MCF 10A (cell line): ENCODE results near the gene FBXO10. TPM values are rescaled to one million over a fixed set of nuclear protein-coding genes. Genes with fewer than 3 reads are reported as not detected.
"Not testable (repeated sequence)": the region's sequence is repeated elsewhere in the genome, so short reads cannot be mapped to it uniquely, and the experiment has no call there.

ENCODE experiments used
- BruUV-seq: library from RNA; stranded (reverse); fragments of 400-500 nt; replicated peaks from 2 replicates; lab custom pipeline; 2021; lab: Mats Ljungman, UMichigan
- CTCF ChIA-PET: fragments of 300-600 bp; sonication (Branson Sonifier 250); formaldehyde crosslinking; extraction: SDS; loops from one replicate; lab custom pipeline; 2021; ENCODE audit warnings: antibody characterized with exemption, inconsistent platforms; lab: Yijun Ruan, JAX
- POLR2A ChIA-PET: fragments of 300-600, 350-650 bp; sonication (Branson Sonifier 250); formaldehyde crosslinking; extraction: SDS; loops from one replicate; lab custom pipeline; 2020; ENCODE audit warnings: antibody characterized with exemption, inconsistent platforms; lab: Yijun Ruan, JAX
- DNase-seq: peaks from one replicate; pipeline ENCODE4 v3.0.0-alpha.2; 2018; ENCODE audit not compliant: unreplicated experiment
- H3K27ac Mint-ChIP-seq: one replicate; pipeline ENCODE4 v1.8.0; 2022; ENCODE audit warnings: mild to moderate bottlenecking, low read depth, mixed read lengths; ENCODE audit not compliant: unreplicated experiment
- H3K27me3 Mint-ChIP-seq: one replicate; pipeline ENCODE4 v1.8.0; 2022; ENCODE audit warnings: mixed read lengths; ENCODE audit not compliant: insufficient read depth, unreplicated experiment
- H3K36me3 Mint-ChIP-seq: one replicate; pipeline ENCODE4 v1.8.0; 2022; ENCODE audit warnings: mild to moderate bottlenecking, moderate library complexity, mixed read lengths; ENCODE audit not compliant: insufficient read depth, unreplicated experiment
- H3K4me1 Mint-ChIP-seq: one replicate; pipeline ENCODE4 v1.8.0; 2022; ENCODE audit warnings: mixed read lengths; ENCODE audit not compliant: insufficient read depth, unreplicated experiment
- H3K4me3 Mint-ChIP-seq: one replicate; pipeline ENCODE4 v1.8.0; 2022; ENCODE audit warnings: mild to moderate bottlenecking, moderate library complexity, mixed read lengths; ENCODE audit not compliant: unreplicated experiment
- H3K9me3 Mint-ChIP-seq: one replicate; pipeline ENCODE4 v1.8.0; 2022; ENCODE audit warnings: mixed read lengths; ENCODE audit not compliant: unreplicated experiment
- CTCF ChIP-seq: fragments of 200-600 bp; IDR thresholded peaks from one replicate; pipeline ENCODE4 v1.8.0; 2022; ENCODE audit warnings: antibody characterized with exemption, mild to moderate bottlenecking; ENCODE audit not compliant: unreplicated experiment
- intact Hi-C: fragments of 100-400 bp; cut with micrococcal nuclease; formaldehyde crosslinking; loops from 2 replicates; pipeline ENCODE4 v1.14.1; 2022
- total RNA-seq: library from RNA; stranded (reverse); gene quantifications from 2 replicates; pipeline ENCODE4 v1.2.3, GENCODE V29; 2022

Gene FBXO10
- total RNA-seq, 1 experiment from 2014 or later = 3.4 TPM

GRCh38 chr9:37608250-37608649 lies 32.1 kb upstream of the FBXO10 start:
- Mint-ChIP-seq H3K36me3 (no peaks in the 10 kb centered on the region), H3K27ac (no peak overlapping the region), H3K9me3 (no peaks in the 10 kb centered on the region), H3K4me3 (no peak overlapping the region), H3K4me1 (peaks cover 2% of the 10 kb centered on the region), H3K27me3 (peaks cover 53% of the 10 kb centered on the region)
- ChIA-PET POLR2A (interaction anchor here (0.9 kb wide), 1 partner anchor 16 kb away, joined by 3 read pairs; the partner anchor contains the start of gene TOMM5), CTCF (no interaction called here)
- TF ChIP-seq CTCF = no peak
- no peak for DNase-seq
- BruUV-seq = no TSS peak
- intact Hi-C loops = no loop called here

GRCh38 chr9:37604296-37604695 lies 28.1 kb upstream of the FBXO10 start:
- intact Hi-C loops = no loop called here
- POLR2A ChIA-PET = interaction anchor here (1.4 to 2.3 kb wide), 2 partner anchors 12 kb away, joined by 3 to 29 read pairs; partner anchors contain the start of gene TOMM5

GRCh38 chr9:37602817-37603216 lies 26.6 kb upstream of the FBXO10 start:
- intact Hi-C loops = no loop called here
- Mint-ChIP-seq H3K27me3 (peaks cover 34% of the 10 kb centered on the region), H3K27ac (no peak overlapping the region), H3K36me3 (no peaks in the 10 kb centered on the region), H3K9me3 (no peaks in the 10 kb centered on the region), H3K4me3 (no peak overlapping the region), H3K4me1 (peaks cover 10% of the 10 kb centered on the region)
- CTCF ChIA-PET = interaction anchor here (0.8 to 1.0 kb wide), 2 partner anchors 8 to 661 kb away, joined by 3 to 5 read pairs; no protein-coding TSS in a partner anchor
- no TSS peak for BruUV-seq
- peak; percentile 86 for DNase-seq
- no peak for TF ChIP-seq CTCF
- POLR2A ChIA-PET = interaction anchor here (0.5 to 2.3 kb wide), 10 partner anchors 9 to 247 kb away, joined by 3 to 29 read pairs (median 4); partner anchors contain the start of genes EXOSC3, FBXO10 and TOMM5

More at GRCh38 chr9:37604296-37604695, 28.1 kb upstream of the FBXO10 start:
- H3K4me3 Mint-ChIP-seq = no peak overlapping the region
- no peaks in the 10 kb centered on the region for H3K9me3 Mint-ChIP-seq
- peaks cover 10% of the 10 kb centered on the region for H3K4me1 Mint-ChIP-seq
- no peak for DNase-seq
- peaks cover 49% of the 10 kb centered on the region for H3K27me3 Mint-ChIP-seq
- TF ChIP-seq CTCF = no peak
- no TSS peak for BruUV-seq
- H3K36me3 Mint-ChIP-seq = no peaks in the 10 kb centered on the region
- no peak overlapping the region for H3K27ac Mint-ChIP-seq
- CTCF ChIA-PET = no interaction called here

GRCh38 chr9:37602061-37602460 lies 25.9 kb upstream of the FBXO10 start:
- H3K9me3 Mint-ChIP-seq, H3K27ac Mint-ChIP-seq, DNase-seq, H3K4me3 Mint-ChIP-seq, intact Hi-C loops, BruUV-seq, H3K36me3 Mint-ChIP-seq: not testable (repeated sequence)
- ChIA-PET CTCF (interaction anchor here (0.6 to 1.0 kb wide), 2 partner anchors 151 to 662 kb away, joined by 3 to 5 read pairs; partner anchors contain the start of gene TRMT10B), POLR2A (interaction anchor here (0.5 to 2.3 kb wide), 6 partner anchors 8 to 199 kb away, joined by 3 to 29 read pairs (median 5); partner anchors contain the start of genes DCAF10, EXOSC3 and TOMM5)
- peaks cover 10% of the 10 kb centered on the region for H3K4me1 Mint-ChIP-seq
- H3K27me3 Mint-ChIP-seq = peaks cover 27% of the 10 kb centered on the region
